GM19193 (cell line): ENCODE measurements around the gene SLC45A2.

Experiments used
- POLR2A ChIP-seq: IDR thresholded peaks from 4 replicates; pipeline ENCODE4 v1.6.1; 2011; ENCODE audit not compliant: insufficient read depth, insufficient read length; ENCODE audit errors: extremely low read depth

Gene SLC45A2, protein sequence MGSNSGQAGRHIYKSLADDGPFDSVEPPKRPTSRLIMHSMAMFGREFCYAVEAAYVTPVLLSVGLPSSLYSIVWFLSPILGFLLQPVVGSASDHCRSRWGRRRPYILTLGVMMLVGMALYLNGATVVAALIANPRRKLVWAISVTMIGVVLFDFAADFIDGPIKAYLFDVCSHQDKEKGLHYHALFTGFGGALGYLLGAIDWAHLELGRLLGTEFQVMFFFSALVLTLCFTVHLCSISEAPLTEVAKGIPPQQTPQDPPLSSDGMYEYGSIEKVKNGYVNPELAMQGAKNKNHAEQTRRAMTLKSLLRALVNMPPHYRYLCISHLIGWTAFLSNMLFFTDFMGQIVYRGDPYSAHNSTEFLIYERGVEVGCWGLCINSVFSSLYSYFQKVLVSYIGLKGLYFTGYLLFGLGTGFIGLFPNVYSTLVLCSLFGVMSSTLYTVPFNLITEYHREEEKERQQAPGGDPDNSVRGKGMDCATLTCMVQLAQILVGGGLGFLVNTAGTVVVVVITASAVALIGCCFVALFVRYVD

DNA sequence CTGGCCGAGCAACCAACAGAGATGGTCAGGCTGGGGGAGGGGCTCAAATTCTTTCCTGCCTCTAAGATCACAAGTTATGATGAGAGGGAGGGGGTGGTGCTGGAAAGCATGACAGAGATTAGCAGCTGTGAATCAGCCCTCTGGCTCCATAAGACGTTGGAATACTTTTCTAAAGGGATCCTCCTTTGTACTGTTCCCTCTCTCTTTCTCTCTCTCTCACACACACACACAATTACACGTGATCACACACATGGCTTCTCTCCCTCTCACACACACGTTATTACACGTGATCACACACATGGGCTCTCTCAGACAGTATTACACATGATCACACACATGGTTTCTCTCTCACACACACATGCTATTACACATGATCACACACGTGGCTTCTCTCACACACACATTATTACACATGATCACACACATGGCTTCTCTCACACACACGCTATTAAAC is at the start of gene SLC45A2:
TSS of gene SLC45A2 (minus strand) at position 23 of the 454 bp plus-strand sequence. CDS start 110 bp downstream, outside the sequence.
- no peak for TF ChIP-seq POLR2A

DNA sequence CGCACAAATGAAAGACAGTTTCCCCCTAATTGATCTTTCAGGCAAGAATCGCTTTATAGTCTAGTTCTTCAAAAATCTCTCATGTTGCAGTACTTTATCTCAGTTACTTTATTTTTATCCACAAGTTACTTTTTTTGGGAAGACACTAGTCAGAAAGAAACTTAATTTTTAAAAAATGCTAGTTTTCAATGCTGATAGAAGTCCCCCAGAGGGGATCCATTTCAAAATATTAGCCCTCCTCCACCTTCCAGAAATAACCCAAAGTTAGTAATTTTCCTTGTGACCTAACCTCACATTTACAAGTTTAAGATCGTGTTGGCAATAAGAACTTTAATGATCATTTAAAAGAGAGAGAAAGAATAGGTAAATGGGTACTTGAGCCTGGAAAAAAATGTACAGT is 47.5 kb upstream of the SLC45A2 start:
- no peak for TF ChIP-seq POLR2A

DNA sequence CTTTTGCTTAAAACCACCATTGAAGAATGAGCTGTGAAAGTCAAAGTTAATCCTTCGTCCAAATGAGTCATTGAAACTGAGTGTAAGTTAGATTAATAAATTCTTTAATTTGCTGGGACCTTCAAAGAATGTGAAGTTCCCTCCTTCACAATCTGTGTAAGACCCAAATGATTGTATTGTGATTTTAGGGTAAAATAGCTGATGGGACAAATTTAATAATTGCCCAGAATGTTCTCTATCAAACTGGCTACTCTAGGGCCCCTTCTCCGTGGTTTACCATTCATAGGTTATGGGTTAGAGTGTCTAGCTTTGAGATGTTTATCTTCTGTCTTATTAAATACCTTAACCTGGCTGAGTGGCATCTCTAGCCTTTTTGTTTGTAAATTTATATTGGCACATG is 46.6 kb upstream of the SLC45A2 start:
- no peak for TF ChIP-seq POLR2A

DNA sequence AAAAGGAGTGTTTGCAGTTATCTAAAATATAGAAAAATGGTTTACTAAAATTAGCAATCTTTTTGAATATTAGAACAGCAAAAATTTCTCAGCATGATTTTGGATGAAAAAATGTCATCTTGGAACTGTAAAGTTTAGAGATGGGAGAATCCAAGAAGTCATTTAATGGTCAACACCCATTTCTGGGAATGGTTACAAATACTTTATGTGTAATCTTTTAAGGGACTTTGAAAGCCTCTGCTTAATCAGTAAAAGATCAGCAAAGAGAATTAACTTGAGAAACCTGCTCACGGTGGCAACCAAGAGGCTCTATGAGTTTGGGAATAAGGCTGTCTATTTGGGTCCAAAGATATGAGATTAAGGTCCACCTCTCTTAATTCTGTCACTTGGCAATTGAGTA is 45.6 kb upstream of the SLC45A2 start:
- TF ChIP-seq POLR2A = no peak

DNA sequence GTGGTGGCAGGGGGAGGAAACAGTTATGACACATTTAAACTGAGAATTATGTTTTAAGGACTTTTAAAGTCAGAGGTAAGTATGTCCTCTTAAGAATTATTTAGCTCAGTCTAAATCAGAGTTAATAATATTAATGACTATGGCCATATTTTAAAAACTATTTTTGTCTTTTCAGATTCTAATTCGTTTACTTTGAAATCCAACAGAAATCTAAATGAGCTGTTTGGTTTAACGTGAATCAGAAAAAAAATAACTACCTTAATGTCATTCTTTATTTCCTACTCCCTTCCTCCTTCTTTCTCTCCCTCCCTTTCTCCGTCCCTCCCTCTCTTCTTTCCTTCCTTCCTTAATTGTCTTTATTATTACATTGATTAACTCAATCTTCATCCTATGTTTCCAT is 43.9 kb upstream of the SLC45A2 start:
- TF ChIP-seq POLR2A = no peak

DNA sequence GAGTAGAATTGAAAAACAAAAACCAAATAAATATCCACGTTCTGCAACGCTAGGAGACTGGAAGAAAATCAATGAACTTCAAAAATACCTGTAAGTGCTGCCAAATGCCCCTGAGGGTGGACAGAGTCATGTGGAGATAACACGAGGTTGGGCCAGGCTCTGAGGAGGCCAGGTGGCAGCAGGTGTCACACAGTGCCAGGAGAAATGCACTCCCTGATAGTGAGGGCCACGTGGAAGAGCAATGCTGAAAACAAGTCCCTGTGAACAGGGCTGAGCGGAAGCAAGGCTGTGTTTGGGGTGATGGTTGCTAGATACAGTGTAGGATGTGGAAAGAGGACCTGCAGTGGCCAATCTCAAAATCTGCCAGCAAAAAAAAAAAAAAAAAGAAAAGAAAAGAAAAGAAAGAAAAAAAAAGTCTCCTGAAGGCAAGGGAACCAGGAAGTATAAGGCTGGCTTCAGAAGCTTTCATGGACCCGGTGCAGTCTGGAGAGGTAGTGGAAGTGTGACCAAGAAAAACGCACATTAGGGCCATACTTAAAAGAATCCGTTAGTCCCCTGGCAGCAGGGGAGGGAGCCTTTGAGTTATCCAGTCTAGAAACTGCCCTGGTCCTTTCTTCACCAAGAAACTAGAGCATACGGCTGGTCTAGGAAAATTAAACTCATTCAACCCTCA is 41.7 kb upstream of the SLC45A2 start:
- no peak for TF ChIP-seq POLR2A

DNA sequence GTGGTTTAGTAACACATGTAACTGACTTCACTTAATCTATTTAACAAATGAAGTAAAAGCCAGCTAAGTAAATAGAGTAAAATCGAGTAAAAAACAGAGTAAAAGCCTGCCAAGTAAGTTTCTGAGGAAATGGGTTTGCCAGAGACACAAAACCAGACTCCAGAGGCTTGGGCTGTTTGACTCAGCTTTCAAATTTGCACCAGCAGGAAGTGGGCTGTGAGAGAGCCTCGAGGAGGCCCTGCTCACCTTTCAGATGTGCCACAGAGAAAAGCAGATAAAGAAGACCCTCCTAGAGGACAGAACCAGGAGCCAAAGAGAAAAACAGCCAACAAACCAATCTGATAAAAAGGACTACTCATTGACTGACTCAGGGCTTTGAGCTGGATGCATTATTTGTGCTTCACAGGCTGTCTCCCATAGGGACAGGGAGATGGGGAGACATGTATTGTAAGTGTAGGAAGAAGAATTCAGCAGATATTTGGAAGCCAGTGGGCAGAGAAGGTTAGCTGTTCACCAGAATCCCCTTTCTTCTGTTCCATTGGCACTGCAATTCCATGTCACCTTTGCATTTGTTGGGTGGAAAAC is 37.7 kb upstream of the SLC45A2 start:
- TF ChIP-seq POLR2A = no peak

DNA sequence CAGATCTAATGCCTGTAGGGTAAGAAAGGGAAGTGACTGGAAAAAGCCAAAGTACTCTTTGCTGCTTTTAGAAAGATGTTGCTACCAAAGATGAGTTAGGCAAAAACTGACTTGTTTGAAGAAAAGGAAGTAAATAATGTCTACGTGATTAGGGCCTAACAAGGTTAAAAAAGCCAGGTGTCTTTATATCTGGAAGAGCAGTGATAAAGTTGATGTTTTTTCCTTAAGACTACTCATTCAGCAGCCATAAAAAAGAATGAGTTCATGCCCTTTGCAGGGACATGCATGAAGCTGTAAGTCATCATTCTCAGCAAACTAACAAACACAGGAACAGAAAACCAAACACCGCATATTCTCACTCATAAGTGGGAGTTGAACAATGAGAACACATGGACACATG is 36.8 kb upstream of the SLC45A2 start:
- TF ChIP-seq POLR2A = no peak

DNA sequence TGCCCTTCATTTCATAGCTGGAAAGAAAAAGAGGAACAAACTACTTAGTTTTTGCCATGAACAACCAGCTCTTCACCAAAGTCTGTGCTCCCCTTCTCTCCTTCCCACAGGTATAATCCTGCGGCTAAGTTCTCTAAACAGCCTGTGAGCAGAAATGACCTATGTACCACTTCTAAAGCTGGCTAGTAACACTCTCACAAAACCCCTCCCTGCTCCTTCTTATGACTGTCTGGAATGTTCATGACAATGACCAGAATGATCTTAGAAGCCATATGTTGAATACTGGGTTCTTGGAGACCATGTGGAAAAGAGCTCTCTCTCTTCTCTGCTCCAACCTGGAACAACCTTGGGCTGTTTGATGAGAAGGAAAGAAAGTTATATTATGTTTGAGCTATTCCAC is 36.2 kb upstream of the SLC45A2 start:
- TF ChIP-seq POLR2A = no peak

DNA sequence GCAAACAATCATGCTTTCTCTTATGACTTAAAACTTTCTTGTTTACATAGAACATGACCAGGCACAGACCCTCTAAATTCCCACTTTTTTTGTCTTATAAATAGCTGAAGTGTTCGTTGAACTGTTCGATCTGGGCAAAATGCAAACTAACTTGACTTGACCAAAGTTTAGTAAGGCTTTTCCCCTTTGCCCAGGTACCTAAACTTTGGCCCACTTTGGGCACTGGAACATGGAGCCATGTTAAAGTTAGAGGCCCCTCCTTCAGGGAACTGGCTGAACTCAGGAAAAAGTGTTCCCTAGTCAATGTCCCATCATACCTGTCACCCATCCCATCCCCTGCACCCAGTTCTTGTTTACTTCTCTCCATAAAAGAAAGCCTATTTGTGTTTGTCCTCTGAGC is 32.8 kb upstream of the SLC45A2 start:
- no peak for TF ChIP-seq POLR2A

DNA sequence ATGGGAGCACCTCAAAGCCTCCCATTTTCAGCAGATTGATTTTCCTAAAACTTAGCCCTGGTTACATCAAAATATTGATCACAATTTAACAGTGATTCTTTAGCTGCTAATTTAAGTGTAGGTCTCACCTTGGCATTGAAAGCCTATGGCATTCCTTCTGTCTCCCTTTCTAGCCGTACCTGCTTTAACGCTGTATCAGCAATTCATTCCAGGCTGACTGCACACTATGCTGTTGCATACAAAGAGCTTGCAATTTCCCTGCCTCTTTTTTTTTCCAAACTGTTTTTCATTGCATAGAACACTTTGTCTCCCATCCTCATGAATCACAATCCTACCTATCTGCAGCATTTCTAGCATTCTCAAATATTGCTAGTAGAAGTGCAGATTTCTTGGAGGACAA is 32.3 kb upstream of the SLC45A2 start:
- TF ChIP-seq POLR2A = no peak

DNA sequence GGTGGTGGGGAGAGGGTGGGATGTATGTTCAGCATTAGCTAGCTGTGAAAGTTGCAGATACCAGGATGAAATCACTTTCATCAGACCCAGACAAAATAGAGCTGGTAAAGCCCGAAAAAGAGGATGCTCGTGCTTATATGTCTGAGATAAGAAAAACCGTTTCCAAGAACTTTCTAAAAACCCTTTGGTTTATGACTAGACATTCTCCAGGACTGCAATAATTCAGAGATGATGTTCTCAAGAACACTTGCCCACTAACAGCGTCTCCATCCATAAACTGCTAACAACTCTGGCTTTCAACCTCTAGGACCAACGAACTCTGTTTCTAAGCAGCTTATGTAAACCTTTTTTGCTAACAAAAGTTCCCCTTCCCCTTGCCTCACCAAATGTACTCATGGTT is 31.7 kb upstream of the SLC45A2 start:
- no peak for TF ChIP-seq POLR2A

DNA sequence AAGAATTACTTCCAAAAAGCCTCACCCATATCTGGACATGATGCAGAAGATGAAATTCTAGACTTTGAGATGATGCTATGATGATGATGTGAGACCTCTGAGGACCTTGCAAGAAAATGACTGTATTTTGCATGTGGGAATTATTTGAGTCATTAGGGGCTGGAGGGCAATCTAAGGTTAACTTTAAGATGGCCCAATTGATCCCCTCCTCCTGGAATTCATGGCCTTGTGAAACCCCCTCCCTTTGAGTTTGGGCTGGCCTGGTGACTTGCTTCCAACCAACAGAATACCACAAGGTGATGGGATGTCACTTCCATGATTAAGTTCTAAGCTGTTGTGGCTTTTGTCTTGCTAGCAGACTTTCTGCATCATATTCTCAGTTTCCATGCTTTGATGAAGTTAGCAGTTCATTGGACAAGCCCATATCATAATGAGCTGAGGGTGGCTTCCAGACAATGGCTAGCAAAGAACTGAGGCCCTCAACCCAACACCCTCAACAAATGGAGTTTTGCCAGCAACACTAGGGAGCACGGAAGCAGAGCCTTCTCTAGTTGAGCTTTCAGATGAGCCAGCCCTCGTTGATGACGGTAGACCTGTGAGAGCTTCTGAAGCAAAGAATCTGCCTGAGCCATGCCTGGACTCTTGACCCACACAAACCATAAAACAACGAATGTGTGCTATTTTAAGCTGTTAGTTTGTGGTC is 30.8 kb upstream of the SLC45A2 start:
- no peak for TF ChIP-seq POLR2A

DNA sequence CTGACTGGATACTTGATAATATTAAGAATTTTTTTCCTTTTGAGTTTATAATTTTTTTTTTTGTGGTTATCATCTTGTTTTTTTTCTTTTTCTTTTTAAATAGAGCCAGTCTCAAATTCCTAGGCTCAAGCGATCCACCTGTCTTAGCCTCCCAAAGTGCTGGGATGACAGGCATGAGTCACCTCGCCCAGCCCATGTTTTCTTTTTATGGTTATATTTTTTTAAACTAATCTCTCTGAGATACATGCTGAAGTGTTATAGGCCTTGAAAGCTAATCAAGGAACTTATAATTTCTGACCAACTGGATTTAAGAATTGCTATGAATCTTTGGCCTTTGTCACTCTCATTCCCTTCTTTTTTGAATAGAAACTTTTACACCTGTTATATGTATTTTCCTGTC is 30.1 kb upstream of the SLC45A2 start:
- no peak for TF ChIP-seq POLR2A

DNA sequence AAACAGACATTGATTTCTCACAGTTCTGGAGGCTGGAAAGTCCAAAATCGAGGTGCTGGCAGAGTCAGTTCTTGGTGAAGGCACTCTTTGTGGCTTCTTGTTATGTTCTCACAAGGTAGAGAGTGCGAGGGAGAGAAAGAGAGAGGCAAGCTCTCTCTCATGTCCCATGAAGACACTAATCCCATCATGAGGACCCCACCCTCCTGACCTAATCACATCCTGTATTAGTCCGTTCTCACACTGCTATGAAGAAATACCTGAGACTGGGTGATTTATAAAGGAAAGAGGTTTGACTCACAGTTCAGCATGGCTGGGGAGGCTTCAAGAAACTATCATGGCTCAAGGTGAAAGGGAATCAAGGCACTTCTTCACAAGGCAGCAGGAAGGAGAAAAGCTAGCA is 29.1 kb upstream of the SLC45A2 start:
- no peak for TF ChIP-seq POLR2A
